ENCODE measurements around the gene FEZF2. TPM values are rescaled to one million over a fixed set of nuclear protein-coding genes. Genes with fewer than 3 reads are reported as not detected.
A peak's percentile ranks its signal among the peaks of the same experiment; 100 is the strongest.

Gene FEZF2
- total RNA-seq, 1 experiment from 2014 or later = not detected

GRCh38 chr3:62370112-62370857, 3.1 kb downstream of the FEZF2 start:
- Mint-ChIP-seq H3K27ac (no peak overlapping the region), H3K4me1 (peaks cover 84% of the 10 kb centered on the region), H3K36me3 (peaks cover 2% of the 10 kb centered on the region; the same call in 1 of the 2 replicates), H3K9me3 (no peaks in the 10 kb centered on the region), H3K27me3 (ENCODE audit: low read depth) (peaks cover 100% of the 10 kb centered on the region), H3K4me3 (peak overlapping the region; percentile 71)
- ChIA-PET POLR2A (no interaction called here), CTCF (interaction anchor here (1.4 to 2.9 kb wide), 2 partner anchors 35 to 183 kb away, joined by 3 to 17 read pairs; no protein-coding TSS in a partner anchor)
- DNase-seq (ENCODE audit: low spot score) = peak; percentile 61
- ATAC-seq = peak; percentile 5
- TF ChIP-seq NR3C1 (CRISPR knock-in tag; conservative IDR thresholded peaks at IDR 0.05; ENCODE audit: low read depth) (no peak), ZNF317 (CRISPR knock-in tag; IDR thresholded peaks at IDR 0.05; ENCODE audit: borderline replicate concordance, low read depth) (no peak), ZNF396 (CRISPR knock-in tag; IDR thresholded peaks at IDR 0.05; ENCODE audit: borderline replicate concordance) (no peak), E2F5 (CRISPR knock-in tag; IDR thresholded peaks at IDR 0.05) (no peak), HMGA2 (CRISPR knock-in tag; IDR thresholded peaks at IDR 0.05) (no peak), ZMAT4 (CRISPR knock-in tag; IDR thresholded peaks at IDR 0.05) (no peak), FOXJ3 (CRISPR knock-in tag; IDR thresholded peaks at IDR 0.05; ENCODE audit: borderline replicate concordance) (no peak), AFF4 (CRISPR knock-in tag; IDR thresholded peaks at IDR 0.05; ENCODE audit: borderline replicate concordance) (no peak), CDX4 (CRISPR knock-in tag; IDR thresholded peaks at IDR 0.05; ENCODE audit: borderline replicate concordance) (no peak), ZNF232 (CRISPR knock-in tag; IDR thresholded peaks at IDR 0.05) (no peak)

DNA sequence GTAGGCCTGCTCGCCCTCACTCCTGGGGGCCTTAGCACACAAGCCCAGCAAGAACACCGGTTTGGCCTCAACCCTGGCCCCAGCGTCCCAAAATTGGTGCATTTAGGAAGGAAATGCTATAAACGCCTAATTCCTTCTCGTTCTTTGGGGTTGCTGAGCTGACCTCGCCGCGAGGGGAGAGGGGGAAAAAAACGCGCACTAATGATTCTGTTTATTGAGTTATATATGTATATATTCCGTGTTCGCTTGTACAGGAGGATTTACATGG, 3.9 kb downstream of the FEZF2 start:
- Mint-ChIP-seq H3K4me3 (peak overlapping the region; percentile 71), H3K36me3 (peaks cover 2% of the 10 kb centered on the region; the same call in 1 of the 2 replicates), H3K4me1 (peaks cover 84% of the 10 kb centered on the region), H3K9me3 (no peaks in the 10 kb centered on the region), H3K27me3 (ENCODE audit: low read depth) (peaks cover 100% of the 10 kb centered on the region), H3K27ac (no peak overlapping the region)
- CTCF ChIA-PET = interaction anchor here (0.5 to 2.9 kb wide), 15 partner anchors 9 to 190 kb away, joined by 3 to 21 read pairs (median 4); no protein-coding TSS in a partner anchor
- DNase-seq (ENCODE audit: low spot score) = no peak
- ATAC-seq = no peak
- POLR2A ChIA-PET = interaction anchor here (0.6 to 1.0 kb wide), 3 partner anchors 51 to 675 kb away, joined by 3 read pairs; no protein-coding TSS in a partner anchor
- TF ChIP-seq ZSCAN18 (CRISPR knock-in tag; IDR thresholded peaks at IDR 0.05) (no peak), NFYB (CRISPR knock-in tag; conservative IDR thresholded peaks at IDR 0.05; ENCODE audit: low read depth) (no peak), EMX1 (CRISPR knock-in tag; IDR thresholded peaks at IDR 0.05) (no peak), CBFB (CRISPR knock-in tag; IDR thresholded peaks at IDR 0.05; ENCODE audit: low read depth) (no peak), AFF4 (CRISPR knock-in tag; IDR thresholded peaks at IDR 0.05; ENCODE audit: borderline replicate concordance) (no peak)
- TF ChIP-seq, protein P1, sequence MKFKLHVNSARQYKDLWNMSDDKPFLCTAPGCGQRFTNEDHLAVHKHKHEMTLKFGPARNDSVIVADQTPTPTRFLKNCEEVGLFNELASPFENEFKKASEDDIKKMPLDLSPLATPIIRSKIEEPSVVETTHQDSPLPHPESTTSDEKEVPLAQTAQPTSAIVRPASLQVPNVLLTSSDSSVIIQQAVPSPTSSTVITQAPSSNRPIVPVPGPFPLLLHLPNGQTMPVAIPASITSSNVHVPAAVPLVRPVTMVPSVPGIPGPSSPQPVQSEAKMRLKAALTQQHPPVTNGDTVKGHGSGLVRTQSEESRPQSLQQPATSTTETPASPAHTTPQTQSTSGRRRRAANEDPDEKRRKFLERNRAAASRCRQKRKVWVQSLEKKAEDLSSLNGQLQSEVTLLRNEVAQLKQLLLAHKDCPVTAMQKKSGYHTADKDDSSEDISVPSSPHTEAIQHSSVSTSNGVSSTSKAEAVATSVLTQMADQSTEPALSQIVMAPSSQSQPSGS (CRISPR knock-in tag; IDR thresholded peaks at IDR 0.05; ENCODE audit: borderline replicate concordance, low read depth) = no peak
- TF ChIP-seq, protein P2, sequence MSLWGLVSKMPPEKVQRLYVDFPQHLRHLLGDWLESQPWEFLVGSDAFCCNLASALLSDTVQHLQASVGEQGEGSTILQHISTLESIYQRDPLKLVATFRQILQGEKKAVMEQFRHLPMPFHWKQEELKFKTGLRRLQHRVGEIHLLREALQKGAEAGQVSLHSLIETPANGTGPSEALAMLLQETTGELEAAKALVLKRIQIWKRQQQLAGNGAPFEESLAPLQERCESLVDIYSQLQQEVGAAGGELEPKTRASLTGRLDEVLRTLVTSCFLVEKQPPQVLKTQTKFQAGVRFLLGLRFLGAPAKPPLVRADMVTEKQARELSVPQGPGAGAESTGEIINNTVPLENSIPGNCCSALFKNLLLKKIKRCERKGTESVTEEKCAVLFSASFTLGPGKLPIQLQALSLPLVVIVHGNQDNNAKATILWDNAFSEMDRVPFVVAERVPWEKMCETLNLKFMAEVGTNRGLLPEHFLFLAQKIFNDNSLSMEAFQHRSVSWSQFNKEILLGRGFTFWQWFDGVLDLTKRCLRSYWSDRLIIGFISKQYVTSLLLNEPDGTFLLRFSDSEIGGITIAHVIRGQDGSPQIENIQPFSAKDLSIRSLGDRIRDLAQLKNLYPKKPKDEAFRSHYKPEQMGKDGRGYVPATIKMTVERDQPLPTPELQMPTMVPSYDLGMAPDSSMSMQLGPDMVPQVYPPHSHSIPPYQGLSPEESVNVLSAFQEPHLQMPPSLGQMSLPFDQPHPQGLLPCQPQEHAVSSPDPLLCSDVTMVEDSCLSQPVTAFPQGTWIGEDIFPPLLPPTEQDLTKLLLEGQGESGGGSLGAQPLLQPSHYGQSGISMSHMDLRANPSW (CRISPR knock-in tag; conservative IDR thresholded peaks at IDR 0.05; ENCODE audit: low read depth) = no peak

Measured in WTC11 (cell line).